B cell (primary cell): ENCODE data around the gene BTN2A1.
A peak's percentile ranks its signal among the peaks of the same experiment; 100 is the strongest.

ENCODE experiments used
- EZH2 ChIP-seq: IDR thresholded peaks from 2 replicates; pipeline ENCODE4 v1.6.1; 2012; ENCODE audit warnings: borderline replicate concordance, low read depth, mild to moderate bottlenecking, moderate library complexity, low read length; ENCODE audit not compliant: insufficient read depth, poor library complexity, severe bottlenecking
- TF ChIP-seq, protein P1 (sequence below): fragments of 200-600 bp; IDR thresholded peaks from one replicate; pipeline ENCODE4 v1.8.0; 2022; ENCODE audit warnings: antibody characterized with exemption, mild to moderate bottlenecking

DNA sequence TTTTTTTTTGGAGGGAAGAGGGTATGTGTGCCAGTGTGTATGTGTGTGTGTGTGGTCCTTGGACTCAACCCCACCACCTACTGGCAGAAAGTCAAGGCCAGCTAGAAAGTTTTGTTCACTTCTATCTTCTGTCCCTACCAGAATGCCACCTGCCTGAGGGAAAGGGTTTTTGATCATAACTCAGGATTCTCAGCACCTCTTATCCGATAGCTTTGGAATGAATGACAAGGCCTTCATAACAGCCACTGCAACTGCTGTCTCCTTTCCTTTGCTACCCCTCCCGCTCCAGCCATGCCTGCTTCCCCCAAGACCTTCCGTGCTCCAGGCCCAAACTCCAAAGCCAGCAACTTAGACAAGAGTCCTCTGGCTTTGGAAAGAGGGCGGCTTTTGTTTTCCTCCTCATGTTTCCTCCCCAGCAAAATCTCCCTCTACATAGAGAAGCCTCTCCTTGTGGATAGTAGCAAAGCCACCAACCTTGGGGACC, 37.0 kb upstream of the BTN2A1 start:
- TF ChIP-seq, protein P1, sequence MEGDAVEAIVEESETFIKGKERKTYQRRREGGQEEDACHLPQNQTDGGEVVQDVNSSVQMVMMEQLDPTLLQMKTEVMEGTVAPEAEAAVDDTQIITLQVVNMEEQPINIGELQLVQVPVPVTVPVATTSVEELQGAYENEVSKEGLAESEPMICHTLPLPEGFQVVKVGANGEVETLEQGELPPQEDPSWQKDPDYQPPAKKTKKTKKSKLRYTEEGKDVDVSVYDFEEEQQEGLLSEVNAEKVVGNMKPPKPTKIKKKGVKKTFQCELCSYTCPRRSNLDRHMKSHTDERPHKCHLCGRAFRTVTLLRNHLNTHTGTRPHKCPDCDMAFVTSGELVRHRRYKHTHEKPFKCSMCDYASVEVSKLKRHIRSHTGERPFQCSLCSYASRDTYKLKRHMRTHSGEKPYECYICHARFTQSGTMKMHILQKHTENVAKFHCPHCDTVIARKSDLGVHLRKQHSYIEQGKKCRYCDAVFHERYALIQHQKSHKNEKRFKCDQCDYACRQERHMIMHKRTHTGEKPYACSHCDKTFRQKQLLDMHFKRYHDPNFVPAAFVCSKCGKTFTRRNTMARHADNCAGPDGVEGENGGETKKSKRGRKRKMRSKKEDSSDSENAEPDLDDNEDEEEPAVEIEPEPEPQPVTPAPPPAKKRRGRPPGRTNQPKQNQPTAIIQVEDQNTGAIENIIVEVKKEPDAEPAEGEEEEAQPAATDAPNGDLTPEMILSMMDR: peak; percentile 68
- no peak for TF ChIP-seq EZH2
